Measurements from ENCODE around the gene RPP38. TPM values are rescaled to one million over a fixed set of nuclear protein-coding genes. Genes with fewer than 3 reads are reported as not detected.

RPP38 gene
- total and polyA plus RNA-seq, 2 of the 4 experiments (the other 2 are of a cell fraction), result 12.4 to 19.0 TPM

- Histone ChIP-seq H3K4ac (ENCODE audit: low read depth, low read length) (peak overlapping the region; percentile 56; the same call in 1 of the 2 replicates), H4K8ac (ENCODE audit: low read depth in 2 of 2, low read length in 2 of 2) (peak overlapping the region in 1 of 2 experiments; percentile 59; a peak in 2 of 4 replicates), H3K23ac (ENCODE audit: low read depth, low read length) (no peak overlapping the region), H2AK5ac (ENCODE audit: low read depth, low read length) (no peak overlapping the region), H2BK15ac (ENCODE audit: low read depth, low read length) (0 out of 3 replicates have a peak overlapping the region, but pooled peaks have one; percentile 7), H3K56ac (ENCODE audit: extremely low read depth, insufficient read depth, low read length) (no peak overlapping the region; the same call in 1 of the 2 replicates), H3K9ac (ENCODE audit: low read depth, low read length) (no peak overlapping the region), H3K18ac (ENCODE audit: low read depth, low read length) (peak overlapping the region; percentile 39; the same call in 1 of the 2 replicates), H3K14ac (replicated peaks; ENCODE audit: low read depth, low read length) (peak overlapping the region; percentile 34), H4K20me1 (ENCODE audit: insufficient read depth, low read length) (no peaks in the 10 kb centered on the region), H3K36me3 (ENCODE audit: control insufficient read depth, insufficient read depth, low read length) (peaks cover 13% of the 10 kb centered on the region), H2BK5ac (ENCODE audit: low read depth, low read length, poor library complexity, severe bottlenecking) (peak overlapping the region; percentile 83), H2BK120ac (ENCODE audit: low read depth, low read length) (peak overlapping the region; percentile 78; the same call in 1 of the 2 replicates), H2AFZ (replicated peaks; ENCODE audit: low read length, poor library complexity) (no peak overlapping the region), H3K9me1 (ENCODE audit: insufficient read depth, low read length) (peaks cover 2% of the 10 kb centered on the region; the same call in 1 of the 2 replicates), H3K4me3 (ENCODE audit: insufficient read depth, low read depth, low read length) (no peak overlapping the region), H4K5ac (ENCODE audit: low read depth, low read length) (peak overlapping the region; percentile 50; the same call in 1 of the 2 replicates), H3K4me1 (ENCODE audit: control insufficient read depth, insufficient read depth, low read length) (peaks cover 7% of the 10 kb centered on the region), H3K27me3 (ENCODE audit: control insufficient read depth, insufficient read depth, low read length) (no peaks in the 10 kb centered on the region), H3K4me2 (ENCODE audit: low read depth, low read length) (no peak overlapping the region), H2BK20ac (ENCODE audit: low read depth, low read length) (peak overlapping the region; percentile 58; the same call in 1 of the 2 replicates), H2AK9ac (replicated peaks; ENCODE audit: low read depth, low read length, poor library complexity) (no peak overlapping the region), H3K27ac (ENCODE audit: insufficient read depth, low read length) (no peak overlapping the region), H4K91ac (ENCODE audit: insufficient read depth, low read depth, low read length) (no peak overlapping the region), H3K79me1 (ENCODE audit: low read depth in 1 of 2, low read length in 2 of 2) (peaks cover 2 to 11% of the 10 kb centered on the region in 2 experiments; a peak in 3 of 4 replicates), H3K9me3 (ENCODE audit: control insufficient read depth, insufficient read depth, low read length) (no peaks in the 10 kb centered on the region)
- 33% methylated on average over 1 of the region's 3 CpGs; no CpG with 5 or more reads in 1 of the 2 experiments for WGBS, 2 experiments (ENCODE audit: extremely low coverage in 2 of 2, insufficient read length in 1 of 2)
- ATAC-seq (ENCODE audit: low read depth), result peak; percentile 62
- TF ChIP-seq USF2 (IDR thresholded peaks at IDR 0.05; ENCODE audit: low read depth, low read length) (no peak), RAD21 (IDR thresholded peaks at IDR 0.05; ENCODE audit: low read length) (no peak), MAZ (IDR thresholded peaks at IDR 0.05; ENCODE audit: borderline replicate concordance, low read depth, low read length) (no peak), RFX5 (IDR thresholded peaks at IDR 0.05; ENCODE audit: low read depth, low read length) (no peak), MXI1 (IDR thresholded peaks at IDR 0.05; ENCODE audit: borderline replicate concordance, low read depth, low read length) (no peak)
- dilution Hi-C loops (cut with HindIII; ENCODE audit: low sequenced_read_pairs, unreplicated experiment), result no loop called here
- intact Hi-C loops (cut with micrococcal nuclease), result no loop called here
- DNase-seq, result peak; percentile 86
- ChIA-PET CTCF (interaction anchor here (0.9 kb wide), 1 partner anchor 18 kb away, joined by 4 read pairs; no protein-coding TSS in a partner anchor), POLR2A (ENCODE audit: unreplicated experiment) (no interaction called here)
- in situ Hi-C loops (cut with MboI; ENCODE audit: low sequenced_read_pairs), result no loop called here
- BruUV-seq (replicated peaks), result no TSS peak
These were observed 26.6 kb downstream of the RPP38 start for GRCh38 chr10:15123749-15124184.
